GM12873 (cell line): Measurements from ENCODE around the gene GYS2.

Experiments
- TF ChIP-seq, protein P1 (sequence below): IDR thresholded peaks from 2 replicates; pipeline ENCODE4 v1.5.1; 2012; ENCODE audit warnings: low read depth, mild to moderate bottlenecking, moderate library complexity, low read length, control low read depth; ENCODE audit not compliant: insufficient read depth; ENCODE audit errors: missing control alignments

The GYS2 gene

DNA sequence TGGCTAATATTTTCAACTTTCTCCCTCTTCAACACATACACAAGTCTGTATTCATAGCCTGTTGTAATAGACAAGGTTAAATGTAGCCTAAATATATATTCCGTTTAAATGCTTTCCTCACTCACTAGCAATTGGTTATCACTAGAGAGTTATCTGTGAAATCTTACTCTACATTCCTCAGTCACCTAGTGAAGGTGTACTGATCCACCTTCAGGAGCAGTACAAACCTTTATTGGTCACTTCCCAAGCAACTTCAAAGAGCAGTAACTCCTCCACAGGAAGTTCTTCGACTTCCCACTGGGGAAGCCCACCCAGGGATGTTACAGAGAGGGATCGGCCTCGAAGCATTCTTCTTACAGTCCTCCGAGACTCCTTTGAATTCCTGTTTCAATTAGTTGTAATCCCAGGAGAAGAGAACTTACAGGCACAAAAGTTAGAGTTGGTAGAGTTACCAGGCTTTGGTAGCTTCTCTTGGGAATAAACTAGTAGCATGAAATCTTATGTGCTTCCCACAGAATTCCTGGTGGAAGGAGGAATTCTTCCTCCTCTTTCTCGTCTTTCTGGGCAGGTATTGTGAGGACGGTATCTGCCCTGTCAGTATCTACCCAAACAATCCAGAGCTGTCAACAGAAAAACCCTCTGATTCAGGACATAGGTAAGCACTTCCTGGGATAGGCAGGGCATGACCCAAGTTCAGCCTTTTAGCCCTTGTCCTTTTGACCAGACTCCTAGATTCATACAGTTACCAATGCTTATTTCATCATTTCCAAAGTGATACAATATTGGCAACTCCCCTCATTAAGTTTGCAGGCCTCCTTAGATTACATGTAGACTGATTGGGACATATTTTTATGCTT, at the start of gene GYS2:
GYS2 (minus strand) TSS at position 603 of the 857 bp plus-strand sequence; CDS start at position 348, 255 bp downstream.
- TF ChIP-seq, protein P1, sequence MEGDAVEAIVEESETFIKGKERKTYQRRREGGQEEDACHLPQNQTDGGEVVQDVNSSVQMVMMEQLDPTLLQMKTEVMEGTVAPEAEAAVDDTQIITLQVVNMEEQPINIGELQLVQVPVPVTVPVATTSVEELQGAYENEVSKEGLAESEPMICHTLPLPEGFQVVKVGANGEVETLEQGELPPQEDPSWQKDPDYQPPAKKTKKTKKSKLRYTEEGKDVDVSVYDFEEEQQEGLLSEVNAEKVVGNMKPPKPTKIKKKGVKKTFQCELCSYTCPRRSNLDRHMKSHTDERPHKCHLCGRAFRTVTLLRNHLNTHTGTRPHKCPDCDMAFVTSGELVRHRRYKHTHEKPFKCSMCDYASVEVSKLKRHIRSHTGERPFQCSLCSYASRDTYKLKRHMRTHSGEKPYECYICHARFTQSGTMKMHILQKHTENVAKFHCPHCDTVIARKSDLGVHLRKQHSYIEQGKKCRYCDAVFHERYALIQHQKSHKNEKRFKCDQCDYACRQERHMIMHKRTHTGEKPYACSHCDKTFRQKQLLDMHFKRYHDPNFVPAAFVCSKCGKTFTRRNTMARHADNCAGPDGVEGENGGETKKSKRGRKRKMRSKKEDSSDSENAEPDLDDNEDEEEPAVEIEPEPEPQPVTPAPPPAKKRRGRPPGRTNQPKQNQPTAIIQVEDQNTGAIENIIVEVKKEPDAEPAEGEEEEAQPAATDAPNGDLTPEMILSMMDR: no peak

DNA sequence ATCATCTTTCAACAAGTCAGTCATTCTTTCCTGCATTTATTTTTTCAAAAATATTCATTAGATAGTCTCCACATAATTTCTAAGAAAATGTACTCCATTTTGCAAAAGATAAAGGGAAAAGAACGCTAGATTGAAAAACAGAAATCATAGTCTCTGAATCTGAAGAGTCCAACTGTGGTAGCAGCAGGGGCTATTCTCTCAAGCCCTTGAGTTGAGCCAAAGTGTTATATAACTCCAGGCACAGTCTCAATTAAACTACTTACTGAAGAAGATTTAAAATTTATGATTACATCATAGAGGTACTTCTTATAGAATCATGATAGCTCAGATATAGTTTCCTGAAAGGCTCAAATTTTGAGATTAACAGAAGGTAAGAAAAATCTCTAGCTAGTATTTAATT, 47.2 kb upstream of the GYS2 start:
- TF ChIP-seq, protein P1: no peak

DNA sequence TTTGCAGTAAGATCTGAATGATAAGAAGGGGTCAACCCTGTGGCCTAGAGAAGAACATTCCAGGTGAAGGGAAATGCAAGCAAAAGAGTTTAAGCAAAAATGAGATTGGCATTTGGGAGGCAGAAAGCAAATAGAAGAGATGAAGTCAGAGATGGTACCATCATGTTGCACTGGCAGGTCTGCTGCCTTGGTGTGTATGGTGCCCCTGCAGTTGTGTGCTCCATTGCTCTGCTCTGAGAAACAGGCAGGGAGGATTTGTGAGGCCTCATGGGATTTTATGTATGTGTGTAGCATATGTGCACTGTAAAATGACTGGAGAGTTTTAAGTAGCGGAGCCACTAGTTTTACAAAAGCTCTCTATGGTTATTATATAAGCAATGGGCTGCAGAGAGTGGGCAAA, 46.4 kb upstream of the GYS2 start:
- TF ChIP-seq, protein P1: no peak

DNA sequence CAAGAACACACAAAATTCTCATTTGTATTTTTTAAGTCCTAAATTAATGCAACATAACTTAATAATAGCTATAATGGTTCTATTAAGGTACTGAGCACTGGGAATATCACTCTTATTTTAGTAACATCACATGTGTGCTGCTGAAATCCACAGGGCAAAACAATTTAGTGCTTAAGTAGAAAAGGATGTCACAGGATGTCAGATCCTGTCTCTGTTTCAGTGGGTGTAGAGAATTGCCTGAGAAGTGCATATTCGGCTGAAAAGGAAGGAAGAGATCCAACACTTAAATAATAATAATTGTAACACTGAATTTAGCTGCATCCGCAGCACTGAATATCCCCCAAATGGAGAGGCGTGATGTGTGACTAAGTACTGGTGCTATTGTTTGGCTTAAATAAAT, 44.4 kb upstream of the GYS2 start:
- TF ChIP-seq, protein P1: no peak

DNA sequence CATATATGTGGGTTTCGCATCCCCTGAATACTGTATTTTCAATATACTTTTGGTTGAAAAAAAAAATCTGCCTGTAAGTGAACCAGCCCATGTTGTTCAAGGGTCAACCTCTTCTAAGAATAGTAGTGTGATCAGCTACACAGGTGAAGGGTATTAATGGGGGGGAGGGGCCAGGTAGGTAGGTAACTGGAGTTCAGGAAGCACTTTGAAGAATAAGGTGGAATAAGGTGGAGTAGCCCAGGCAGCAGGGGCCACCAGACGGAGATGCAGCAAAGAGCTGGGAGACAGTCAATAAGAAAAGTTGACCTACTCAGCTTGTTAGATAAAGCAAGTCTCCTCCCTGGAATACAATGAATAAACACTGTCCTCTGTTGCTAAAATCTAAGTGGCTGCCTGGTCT, 43.7 kb upstream of the GYS2 start:
- TF ChIP-seq, protein P1: no peak

DNA sequence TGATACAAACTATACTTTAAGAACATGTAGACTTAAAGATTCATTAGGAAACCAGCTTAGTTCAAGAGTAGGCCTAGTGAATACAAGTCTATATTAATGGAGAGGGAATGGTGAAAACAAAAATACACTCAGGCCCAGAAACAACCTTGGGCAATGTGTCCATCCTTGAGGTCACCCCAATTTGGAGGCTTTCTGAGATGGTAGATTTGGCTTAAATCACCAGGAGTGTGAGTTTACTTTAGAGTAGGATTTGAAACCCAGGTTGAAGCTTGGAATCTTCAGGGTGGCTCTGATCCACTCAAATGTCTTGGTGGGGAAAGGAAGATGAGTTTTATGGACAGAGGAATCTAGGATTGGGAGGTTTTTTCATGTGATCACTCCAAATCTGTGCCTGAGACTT, 42.5 kb upstream of the GYS2 start:
- TF ChIP-seq, protein P1: no peak

DNA sequence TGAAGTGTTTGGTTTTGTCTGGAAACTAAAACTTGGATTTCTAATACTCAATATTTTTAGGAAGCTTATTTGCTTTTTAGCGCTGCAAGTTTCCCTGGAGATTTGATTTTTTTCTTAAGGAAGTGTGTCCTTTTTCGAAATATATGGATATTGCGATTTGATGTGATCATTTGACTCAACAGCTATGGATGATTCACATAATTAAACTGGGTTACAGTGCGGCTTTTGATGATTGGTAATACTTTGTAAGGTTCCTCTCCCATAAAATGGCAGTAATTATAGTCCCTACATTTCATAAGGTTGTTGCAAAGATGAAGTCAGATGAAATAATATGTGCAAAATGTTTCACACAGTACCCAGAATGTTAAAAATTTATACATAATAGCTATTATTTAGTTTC, 39.9 kb upstream of the GYS2 start:
- TF ChIP-seq, protein P1: no peak
